Neuronal stem cell (in vitro differentiated cells): ENCODE data around the gene ANK2.

ENCODE experiments used
- DNase-seq: peaks from one replicate; pipeline ENCODE4 v3.0.0-alpha.2; 2013; ENCODE audit warnings: low spot score
- H2AFZ ChIP-seq: one replicate; pipeline ENCODE4 v1.6.1; 2013; ENCODE audit warnings: mild to moderate bottlenecking, low read length, inconsistent platforms
- H2AK5ac ChIP-seq: 2 replicates; pipeline ENCODE4 v1.6.1; 2013; ENCODE audit warnings: low read depth, mild to moderate bottlenecking, inconsistent platforms, low read length, moderate library complexity, mixed read lengths
- H2BK120ac ChIP-seq: 2 replicates; pipeline ENCODE4 v1.6.1; 2013; ENCODE audit warnings: low read depth, mild to moderate bottlenecking, inconsistent platforms, low read length, moderate library complexity, mixed read lengths
- H2BK12ac ChIP-seq: one replicate; pipeline ENCODE4 v1.6.1; 2013; ENCODE audit warnings: low read length, inconsistent platforms
- H2BK15ac ChIP-seq: 2 replicates; pipeline ENCODE4 v1.6.1; 2013; ENCODE audit warnings: mild to moderate bottlenecking, low read length, inconsistent platforms, mixed read lengths
- H2BK5ac ChIP-seq: one replicate; pipeline ENCODE4 v1.6.1; 2013; ENCODE audit warnings: inconsistent platforms, mild to moderate bottlenecking, low read length, moderate library complexity
- H3K14ac ChIP-seq: one replicate; pipeline ENCODE4 v1.6.1; 2013; ENCODE audit warnings: low read length, inconsistent platforms
- H3K18ac ChIP-seq: 2 replicates; pipeline ENCODE4 v1.6.1; 2013; ENCODE audit warnings: low read length, inconsistent platforms
- H3K23ac ChIP-seq: 2 replicates; pipeline ENCODE4 v1.6.1; 2013; ENCODE audit warnings: low read depth, mild to moderate bottlenecking, mixed read lengths, low read length, inconsistent platforms; ENCODE audit not compliant: poor library complexity
- H3K27ac ChIP-seq: replicated peaks from 3 replicates; pipeline ENCODE4 v1.5.1; 2013; ENCODE audit warnings: low read length, inconsistent platforms
- H3K27me3 ChIP-seq, 3 experiments: 2 replicates each; pipeline ENCODE4 v1.6.1; 2013; ENCODE audit warnings: low read length in 3 of 3, mild to moderate bottlenecking in 2 of 3, inconsistent platforms in 1 of 3, low read depth in 1 of 3, mixed read lengths in 1 of 3, moderate library complexity in 1 of 3; ENCODE audit not compliant: control insufficient read depth in 3 of 3, insufficient read depth in 3 of 3
- H3K36me3 ChIP-seq, 2 donors: replicated peaks in 1 of 2; 2 replicates each; pipeline ENCODE4 v1.6.1; 2013; ENCODE audit warnings: low read length in 2 of 2; ENCODE audit not compliant: control insufficient read depth in 2 of 2, insufficient read depth in 2 of 2
- H3K4ac ChIP-seq: 2 replicates; pipeline ENCODE4 v1.6.1; 2013; ENCODE audit warnings: inconsistent platforms, mild to moderate bottlenecking, low read length, moderate library complexity
- H3K4me1 ChIP-seq, 2 donors: 1 replicate in 1 of 2; 2 replicates in 1 of 2; pipeline ENCODE4 v1.6.1; 2013; ENCODE audit warnings: low read length in 2 of 2, low read depth in 1 of 2; ENCODE audit not compliant: control insufficient read depth in 2 of 2, insufficient read depth in 1 of 2
- H3K4me2 ChIP-seq: one replicate; pipeline ENCODE4 v1.6.1; 2013; ENCODE audit warnings: mild to moderate bottlenecking, low read length, inconsistent platforms; ENCODE audit not compliant: insufficient read depth, poor library complexity, severe bottlenecking
- H3K4me3 ChIP-seq, 2 donors: 2 replicates each; pipeline ENCODE4 v1.5.1; 2013; ENCODE audit warnings: low read length in 2 of 2, mild to moderate bottlenecking in 2 of 2, inconsistent platforms in 1 of 2, moderate library complexity in 1 of 2
- H3K79me1 ChIP-seq: one replicate; pipeline ENCODE4 v1.6.1; 2013; ENCODE audit warnings: low read depth, mild to moderate bottlenecking, inconsistent platforms, low read length, moderate library complexity
- H3K9ac ChIP-seq: one replicate; pipeline ENCODE4 v1.6.1; 2013; ENCODE audit warnings: mild to moderate bottlenecking, low read depth, low read length, inconsistent platforms; ENCODE audit not compliant: poor library complexity
- H3K9me3 ChIP-seq, 2 donors: replicated peaks in 1 of 2; 2 replicates each; pipeline versions ENCODE3 to v1.6.1; 2013; ENCODE audit warnings: low read length in 2 of 2, mild to moderate bottlenecking in 2 of 2, inconsistent platforms in 1 of 2, low read depth in 1 of 2, mixed read lengths in 1 of 2, moderate library complexity in 1 of 2; ENCODE audit not compliant: control insufficient read depth in 2 of 2, insufficient read depth in 1 of 2
- H4K8ac ChIP-seq: one replicate; pipeline ENCODE4 v1.6.1; 2013; ENCODE audit warnings: low read depth, mild to moderate bottlenecking, inconsistent platforms, low read length, moderate library complexity
- H4K91ac ChIP-seq: one replicate; pipeline ENCODE4 v1.6.1; 2013; ENCODE audit warnings: low read length, low read depth, mild to moderate bottlenecking, inconsistent platforms; ENCODE audit not compliant: poor library complexity
- WGBS, 2 donors: extraction: QIAGEN DNeasy Blood & Tissue Kit; methylation state at CpG; one replicate each; pipeline ENCODE4 v1.1.7; 2013; ENCODE audit warnings: missing lambda C conversion rate in 2 of 2, mixed read lengths in 1 of 2; ENCODE audit not compliant: insufficient read length in 2 of 2, insufficient replicate concordance in 1 of 2; ENCODE audit errors: extremely low coverage in 2 of 2; 5-methylcytosine and 5-hydroxymethylcytosine counted together

Gene ANK2

DNA sequence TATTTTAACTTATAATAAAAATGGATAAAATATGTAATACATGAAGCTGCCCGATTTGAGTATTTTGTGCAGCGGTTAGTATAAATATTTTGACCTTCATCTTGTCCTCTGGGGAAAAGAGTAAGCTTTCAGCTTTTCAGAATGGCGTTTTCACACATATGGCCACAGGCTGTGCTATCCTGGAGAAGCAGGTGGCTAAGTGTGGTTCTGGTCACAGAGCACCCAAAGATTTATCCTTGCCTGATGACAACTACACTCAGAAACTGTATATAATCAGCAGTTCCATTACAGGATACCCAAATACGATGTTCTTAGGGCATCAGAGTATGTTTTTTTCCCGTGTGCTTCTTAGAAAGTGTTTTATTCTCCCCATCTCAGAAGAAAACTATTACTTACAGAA, 42.3 kb upstream of the ANK2 start:
- no peak overlapping the region for H3K4me2 ChIP-seq
- no peaks in the 10 kb centered on the region for H3K79me1 ChIP-seq
- no CpG with 5 or more reads among the region's 5 CpGs for WGBS, 2 donors
- no peak overlapping the region for H2BK5ac ChIP-seq
- no peak overlapping the region for H3K23ac ChIP-seq
- no peak overlapping the region for H3K4ac ChIP-seq
- H3K36me3 ChIP-seq, result no peaks in the 10 kb centered on the region
- H3K9me3 ChIP-seq, result no peaks in the 10 kb centered on the region
- H3K27ac ChIP-seq, result no peak overlapping the region
- no peak overlapping the region for H2AFZ ChIP-seq
- H3K18ac ChIP-seq, result no peak overlapping the region
- no peak overlapping the region for H3K9ac ChIP-seq
- H2BK15ac ChIP-seq, result no peak overlapping the region
- H2BK12ac ChIP-seq, result no peak overlapping the region
- no peak overlapping the region for H2BK120ac ChIP-seq
- no peak overlapping the region for H4K91ac ChIP-seq
- no peak for DNase-seq
- H2AK5ac ChIP-seq, result no peak overlapping the region
- H3K4me3 ChIP-seq, result no peak overlapping the region
- H4K8ac ChIP-seq, result no peak overlapping the region
- H3K14ac ChIP-seq, result no peak overlapping the region
- no peaks in the 10 kb centered on the region for H3K27me3 ChIP-seq
- peaks cover 0 to 9% of the 10 kb centered on the region in 2 donors for H3K4me1 ChIP-seq

GRCh38 chr4:113008135-113008534, 41.3 kb upstream of the ANK2 start:
- no peak overlapping the region for H3K18ac ChIP-seq
- no peak overlapping the region for H2BK15ac ChIP-seq
- no peak overlapping the region for H2BK120ac ChIP-seq
- H3K4ac ChIP-seq, result no peak overlapping the region
- H3K4me3 ChIP-seq, result no peak overlapping the region
- H2BK5ac ChIP-seq, result no peak overlapping the region
- no peak overlapping the region for H4K8ac ChIP-seq
- H3K27me3 ChIP-seq, result no peaks in the 10 kb centered on the region
- no peak overlapping the region for H2AFZ ChIP-seq
- H3K9me3 ChIP-seq, result no peaks in the 10 kb centered on the region
- H3K23ac ChIP-seq, result no peak overlapping the region
- no peak overlapping the region for H3K4me2 ChIP-seq
- no peak overlapping the region for H3K27ac ChIP-seq
- H3K79me1 ChIP-seq, result no peaks in the 10 kb centered on the region
- H3K14ac ChIP-seq, result no peak overlapping the region
- H2AK5ac ChIP-seq, result no peak overlapping the region
- H3K4me1 ChIP-seq, result peaks cover 2 to 19% of the 10 kb centered on the region in 2 donors
- H3K36me3 ChIP-seq, result no peaks in the 10 kb centered on the region
- DNase-seq, result no peak
- no peak overlapping the region for H2BK12ac ChIP-seq
- H4K91ac ChIP-seq, result no peak overlapping the region
- H3K9ac ChIP-seq, result no peak overlapping the region

DNA sequence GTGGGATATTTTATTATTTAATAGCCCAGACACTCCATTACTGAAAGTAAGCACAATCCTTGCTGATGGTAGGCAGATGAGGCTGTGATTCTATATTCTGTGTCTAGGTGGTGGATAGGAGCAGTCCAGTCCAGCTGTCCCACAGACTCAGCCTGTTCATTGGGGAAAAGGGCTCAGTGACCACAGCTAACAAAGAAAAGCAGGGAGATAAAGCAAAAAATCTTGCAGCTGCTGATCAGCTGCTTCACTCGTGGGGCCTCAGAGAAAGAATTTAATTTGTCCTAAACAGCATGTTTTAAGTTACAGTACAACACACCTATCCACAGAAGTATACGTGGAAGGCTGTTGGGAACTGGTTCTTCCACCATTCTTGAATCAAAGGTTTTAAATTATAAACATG, 40.7 kb upstream of the ANK2 start:
- Histone ChIP-seq H3K27me3 (no peaks in the 10 kb centered on the region), H3K14ac (no peak overlapping the region), H3K27ac (no peak overlapping the region), H2BK120ac (no peak overlapping the region), H2BK12ac (no peak overlapping the region), H3K9me3 (no peaks in the 10 kb centered on the region), H4K91ac (no peak overlapping the region), H2BK5ac (no peak overlapping the region), H3K4ac (no peak overlapping the region), H3K4me3 (no peak overlapping the region), H2AK5ac (no peak overlapping the region), H2AFZ (peak overlapping the region; percentile 82), H3K4me2 (no peak overlapping the region), H3K9ac (no peak overlapping the region), H3K36me3 (no peaks in the 10 kb centered on the region), H3K4me1 (peaks cover 2 to 19% of the 10 kb centered on the region in 2 donors), H3K79me1 (no peaks in the 10 kb centered on the region), H2BK15ac (no peak overlapping the region), H3K23ac (no peak overlapping the region), H4K8ac (no peak overlapping the region), H3K18ac (no peak overlapping the region)
- WGBS, 2 donors, result no CpG with 5 or more reads among the region's 2 CpGs
- DNase-seq, result no peak

DNA sequence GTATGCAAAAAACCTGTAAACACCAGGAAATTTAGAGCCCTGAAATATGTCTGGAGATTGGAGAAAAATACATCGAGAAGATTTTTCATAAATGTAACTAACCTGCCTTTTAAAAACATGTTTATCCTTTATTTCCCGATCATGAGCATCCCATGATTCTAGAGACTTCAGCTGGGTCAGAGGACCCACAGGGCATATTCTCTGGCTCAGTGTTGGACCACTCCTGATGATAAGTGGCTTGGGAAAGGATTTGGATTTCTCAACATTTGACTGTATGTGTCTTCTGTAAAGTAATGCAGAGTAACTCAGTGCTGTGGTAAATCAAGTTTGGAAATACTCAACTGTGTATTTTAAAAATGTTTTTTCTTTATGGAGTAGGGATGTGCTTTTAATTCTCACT, 40.0 kb upstream of the ANK2 start:
- no peak overlapping the region for H3K9ac ChIP-seq
- H3K36me3 ChIP-seq, result no peaks in the 10 kb centered on the region
- H3K4me3 ChIP-seq, result no peak overlapping the region
- no peak overlapping the region for H4K8ac ChIP-seq
- no peak overlapping the region for H2BK12ac ChIP-seq
- H3K4me2 ChIP-seq, result no peak overlapping the region
- no peak overlapping the region for H2BK120ac ChIP-seq
- H3K14ac ChIP-seq, result no peak overlapping the region
- no peaks in the 10 kb centered on the region for H3K79me1 ChIP-seq
- no peak overlapping the region for H2AFZ ChIP-seq
- H2BK5ac ChIP-seq, result no peak overlapping the region
- no peak overlapping the region for H3K18ac ChIP-seq
- H3K9me3 ChIP-seq, result no peaks in the 10 kb centered on the region
- no peak for DNase-seq
- H3K27me3 ChIP-seq, result no peaks in the 10 kb centered on the region
- no peak overlapping the region for H2AK5ac ChIP-seq
- H3K4ac ChIP-seq, result no peak overlapping the region
- H3K27ac ChIP-seq, result no peak overlapping the region
- H4K91ac ChIP-seq, result no peak overlapping the region
- H2BK15ac ChIP-seq, result no peak overlapping the region
- H3K4me1 ChIP-seq, result peaks cover 2 to 19% of the 10 kb centered on the region in 2 donors
- no peak overlapping the region for H3K23ac ChIP-seq
- no CpG with 5 or more reads among the region's 2 CpGs for WGBS, 2 donors
